GM18526 (cell line): ENCODE results near the gene VDR.

Source experiments
- POLR2A ChIP-seq: IDR thresholded peaks from 3 replicates; pipeline ENCODE4 v1.6.1; 2011; ENCODE audit not compliant: insufficient read length; ENCODE audit errors: extremely low read depth

The VDR gene

DNA sequence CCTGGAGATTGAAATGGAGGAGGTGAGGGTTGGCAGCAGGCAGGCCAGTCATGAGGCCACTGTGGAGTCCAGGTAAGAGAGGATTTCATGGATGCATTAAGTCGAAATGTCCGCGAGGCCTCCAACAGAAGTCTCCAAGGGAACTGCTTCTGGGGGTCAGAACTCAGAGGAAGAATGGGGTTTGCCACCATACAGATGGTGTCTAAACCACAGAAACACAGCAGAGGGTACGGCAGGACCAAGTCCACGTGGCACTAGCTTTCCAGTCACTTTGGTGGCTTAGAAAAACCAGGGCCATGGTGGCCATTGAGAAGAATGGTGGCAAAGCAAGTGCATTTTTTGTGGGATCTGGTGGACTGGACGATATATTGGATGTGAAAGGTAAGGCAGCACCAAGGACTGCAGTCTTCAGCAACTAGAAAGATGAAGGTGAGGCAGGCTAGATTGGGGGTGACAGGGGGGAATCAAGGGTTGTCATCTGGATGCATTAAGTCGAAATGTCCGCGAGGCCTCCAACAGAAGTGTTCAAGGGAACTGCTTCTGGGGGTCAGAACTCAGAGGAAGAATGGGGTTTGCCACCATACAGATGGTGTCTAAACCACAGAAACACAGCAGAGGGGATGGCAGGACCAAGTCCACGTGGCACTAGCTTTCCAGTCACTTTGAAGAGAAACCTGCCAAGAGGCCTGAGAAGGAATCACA, 36.1 kb upstream of the VDR start:
- TF ChIP-seq POLR2A: no peak

DNA sequence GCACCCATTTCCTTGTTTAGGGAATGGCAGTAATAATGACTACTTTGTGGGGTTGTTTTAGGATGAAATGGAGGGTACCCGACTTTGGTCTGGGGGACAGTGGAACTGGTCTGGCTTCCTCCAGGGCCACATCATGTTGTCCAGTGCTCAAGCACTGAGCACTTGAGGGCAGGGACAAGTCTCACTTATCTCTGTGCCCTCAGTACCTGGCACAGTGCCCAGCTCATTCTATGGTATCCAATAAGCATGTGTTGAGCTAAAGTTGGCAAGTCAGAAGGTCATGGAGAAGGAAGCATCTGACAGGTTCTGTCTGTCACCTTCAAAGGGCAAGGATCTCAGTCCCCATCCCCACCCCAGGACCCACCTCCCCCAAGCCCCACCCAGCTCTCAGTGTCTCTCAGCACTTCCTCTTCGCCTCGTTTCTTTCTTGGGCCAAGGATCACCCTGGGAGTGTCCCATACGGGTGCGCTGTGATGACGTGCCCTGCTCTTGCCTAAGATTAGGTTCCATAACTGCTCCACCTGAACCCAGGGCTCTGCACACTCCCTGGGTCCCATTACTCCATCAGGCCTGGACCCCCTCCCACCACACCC, 34.3 kb upstream of the VDR start:
- TF ChIP-seq POLR2A: no peak

DNA sequence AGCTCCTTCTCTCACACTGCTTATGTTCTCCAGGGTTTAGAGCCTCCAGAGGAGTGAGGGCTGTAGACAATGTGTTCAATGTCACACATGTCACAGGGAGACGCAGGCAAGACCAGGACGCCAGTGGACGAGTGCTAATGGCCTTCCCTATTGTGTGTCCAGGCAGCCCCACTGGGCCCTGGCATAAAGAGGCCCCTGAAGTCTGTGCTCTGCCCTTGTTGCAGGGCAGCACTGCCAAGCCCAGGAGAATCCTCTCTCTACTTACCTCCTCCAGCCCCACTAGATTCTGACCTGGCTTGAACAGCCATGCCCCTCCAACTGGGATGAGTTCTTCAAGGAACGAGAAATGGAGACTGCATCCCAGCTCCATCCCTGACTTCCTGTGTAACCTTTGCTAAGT, 33.8 kb upstream of the VDR start:
- TF ChIP-seq POLR2A: no peak

GRCh38 chr12:47938093-47938492, 33.3 kb upstream of the VDR start:
- TF ChIP-seq POLR2A: no peak

GRCh38 chr12:47935184-47935583, 30.4 kb upstream of the VDR start:
- TF ChIP-seq POLR2A: no peak

- TF ChIP-seq POLR2A: no peak
Observed at GRCh38 chr12:47931187-47931586, 26.4 kb upstream of the VDR start.

GRCh38 chr12:47930634-47931033, 25.8 kb upstream of the VDR start:
- no peak for TF ChIP-seq POLR2A

DNA sequence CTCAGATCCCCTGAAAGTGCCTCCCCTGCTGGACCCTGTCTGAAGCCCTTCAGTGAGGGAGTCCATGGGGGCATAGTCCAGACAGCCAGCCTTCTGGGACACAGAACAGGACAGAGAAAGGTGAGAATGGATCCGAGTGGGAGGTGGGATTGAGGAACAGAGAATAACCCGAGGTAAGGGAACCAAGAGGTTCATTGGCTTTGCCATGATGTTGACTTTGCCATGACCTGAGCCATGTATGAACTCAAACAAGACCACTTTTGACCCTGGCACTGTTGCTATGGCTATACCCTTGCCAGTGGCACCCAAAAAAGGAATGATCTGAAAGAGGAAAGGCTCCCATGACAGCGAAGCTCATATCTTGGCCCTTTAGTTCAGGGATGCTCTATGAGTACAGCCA, 22.6 kb upstream of the VDR start:
- no peak for TF ChIP-seq POLR2A

GRCh38 chr12:47921907-47922306, 17.1 kb upstream of the VDR start:
- TF ChIP-seq POLR2A: no peak

DNA sequence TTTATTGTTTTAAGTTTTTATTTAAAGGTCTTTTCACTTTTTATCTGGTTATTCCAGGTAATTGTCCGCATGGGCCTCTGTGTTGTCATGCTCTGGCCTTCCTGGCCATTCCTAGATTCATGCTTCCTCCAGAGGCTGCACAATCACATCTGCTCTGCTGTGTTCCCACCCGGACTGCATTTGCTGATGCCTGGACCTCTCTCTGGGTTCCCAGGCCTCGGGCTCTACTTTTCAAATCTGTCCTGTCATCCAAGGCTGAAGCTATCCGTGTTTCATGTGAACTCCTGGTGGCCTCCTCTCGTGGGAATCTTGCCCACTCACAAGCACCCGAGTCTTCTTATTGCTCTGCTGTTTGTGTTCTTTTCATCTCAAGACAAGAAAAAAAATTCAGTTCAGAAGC, 16.1 kb upstream of the VDR start:
- no peak for TF ChIP-seq POLR2A

DNA sequence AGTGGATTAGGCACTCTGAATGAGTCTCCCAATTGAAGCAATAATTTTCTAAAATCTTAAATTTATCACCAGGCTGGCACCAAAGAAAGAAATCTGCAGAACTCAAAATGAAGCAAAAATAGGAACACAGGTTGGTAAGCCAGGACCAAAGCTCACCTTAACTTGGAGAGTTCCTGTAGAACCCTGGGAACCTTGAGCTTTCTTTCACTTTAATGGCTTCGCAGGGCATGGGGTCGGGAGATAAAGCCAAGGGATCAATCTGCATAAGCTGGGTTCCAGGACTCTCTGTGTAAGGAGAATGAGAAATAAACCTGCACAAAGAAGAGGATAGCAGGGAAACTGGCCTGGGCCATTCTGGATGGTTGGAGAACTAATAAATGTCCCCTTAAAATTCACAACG, 8.3 kb upstream of the VDR start:
- TF ChIP-seq POLR2A: no peak

GRCh38 chr12:47912556-47912955, 7.8 kb upstream of the VDR start:
- no peak for TF ChIP-seq POLR2A

GRCh38 chr12:47910981-47911380, 6.2 kb upstream of the VDR start:
- TF ChIP-seq POLR2A: no peak

GRCh38 chr12:47910486-47910885, 5.7 kb upstream of the VDR start:
- no peak for TF ChIP-seq POLR2A

DNA sequence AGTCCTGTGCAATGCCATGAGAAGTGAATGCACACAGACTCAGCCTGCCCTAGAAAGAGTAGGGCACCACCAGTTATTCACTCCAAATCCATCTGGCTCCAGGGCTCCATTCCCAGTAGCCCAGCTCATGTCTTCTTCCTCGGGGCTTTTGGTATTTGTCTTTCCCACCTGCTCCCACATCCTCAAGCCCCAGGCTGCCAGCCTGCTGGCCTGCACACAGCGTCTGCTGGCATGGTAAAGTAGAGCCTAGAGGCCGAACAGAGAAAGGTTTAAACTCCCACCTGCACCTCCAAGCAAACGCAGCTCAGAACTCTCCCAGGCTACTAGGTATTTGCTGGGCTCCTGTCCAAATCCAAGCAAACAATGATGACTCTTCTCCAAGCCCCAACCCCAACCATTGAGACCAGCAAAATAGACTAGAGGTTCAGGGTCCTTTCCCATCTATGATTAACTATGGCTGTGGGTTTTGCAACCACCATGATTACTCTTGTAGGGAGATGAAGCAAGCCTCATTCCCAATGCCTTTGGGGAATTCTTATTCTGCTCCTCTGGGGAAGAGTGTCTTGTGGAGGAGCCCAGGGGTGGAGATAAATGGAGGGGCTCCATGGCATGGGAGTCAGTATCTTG, 5.2 kb upstream of the VDR start:
- TF ChIP-seq POLR2A: no peak

DNA sequence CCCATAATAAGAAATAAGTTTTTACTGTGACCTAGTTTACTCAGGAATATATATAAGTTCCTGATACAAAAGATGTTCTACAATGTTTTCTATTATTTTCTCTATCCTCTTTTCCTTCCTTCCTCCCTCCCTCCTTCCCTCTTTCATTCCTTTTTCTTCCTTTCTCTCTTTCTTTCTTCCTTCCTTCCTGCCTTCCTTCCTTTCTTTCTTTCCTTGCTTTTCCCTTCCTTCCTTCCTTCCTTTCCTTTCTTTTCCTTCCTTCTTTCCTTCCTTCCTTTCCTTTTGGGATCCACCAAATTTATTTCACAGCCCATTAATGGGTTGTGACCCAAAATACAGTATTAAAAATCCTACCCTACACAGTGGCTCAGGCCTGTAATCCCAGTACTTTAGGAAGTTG, 3.9 kb upstream of the VDR start:
- no peak for TF ChIP-seq POLR2A
